ENCODE data around the gene HCK.
A peak's percentile ranks its signal among the peaks of the same experiment; 100 is the strongest.

HCK gene

DNA sequence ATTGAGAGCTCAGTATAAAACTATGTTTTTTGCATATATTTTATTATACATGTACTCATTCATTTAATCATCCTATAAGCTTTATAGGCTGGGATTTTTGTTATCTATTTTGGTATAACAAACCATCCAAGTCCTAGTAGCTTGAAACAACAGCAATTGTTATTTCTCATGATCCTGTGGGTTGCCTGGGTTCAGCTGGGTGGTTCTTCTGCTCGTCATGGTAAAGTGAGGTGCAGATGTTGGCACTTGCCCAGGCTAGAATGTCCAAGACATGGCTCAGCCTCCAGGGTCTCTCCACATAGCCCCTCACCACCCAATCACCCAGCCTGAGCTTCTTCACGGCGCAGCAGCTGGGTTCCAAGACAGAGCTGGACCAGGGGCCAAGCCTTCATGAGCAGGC is 36.7 kb downstream of the HCK start:
- CTCF ChIA-PET = interaction anchor here (0.9 to 1.2 kb wide), 3 partner anchors 56 to 242 kb away, joined by 3 read pairs; no protein-coding TSS in a partner anchor
- H3K27ac ChIP-seq (ENCODE audit: extremely low read depth, low read depth, low read length) = no peak overlapping the region
- H3K9me3 ChIP-seq (ENCODE audit: control insufficient read depth, insufficient read depth, low read depth, low read length) = no peaks in the 10 kb centered on the region
- H3K4me1 ChIP-seq (ENCODE audit: control insufficient read depth, insufficient read depth, low read length) = no peaks in the 10 kb centered on the region
- POLR2A ChIA-PET = no interaction called here
- H3K4me3 ChIP-seq (ENCODE audit: low read depth, low read length) = no peak overlapping the region
- H3K36me3 ChIP-seq (ENCODE audit: control insufficient read depth in 2 of 2, insufficient read depth in 1 of 2, low read length in 2 of 2) = no peaks in the 10 kb centered on the region
- TF ChIP-seq TRIM28 (IDR thresholded peaks at IDR 0.05; ENCODE audit: borderline replicate concordance, low read length) (no peak), HOXA7 (CRISPR knock-in tag; IDR thresholded peaks at IDR 0.05; ENCODE audit: borderline replicate concordance) (no peak)

DNA sequence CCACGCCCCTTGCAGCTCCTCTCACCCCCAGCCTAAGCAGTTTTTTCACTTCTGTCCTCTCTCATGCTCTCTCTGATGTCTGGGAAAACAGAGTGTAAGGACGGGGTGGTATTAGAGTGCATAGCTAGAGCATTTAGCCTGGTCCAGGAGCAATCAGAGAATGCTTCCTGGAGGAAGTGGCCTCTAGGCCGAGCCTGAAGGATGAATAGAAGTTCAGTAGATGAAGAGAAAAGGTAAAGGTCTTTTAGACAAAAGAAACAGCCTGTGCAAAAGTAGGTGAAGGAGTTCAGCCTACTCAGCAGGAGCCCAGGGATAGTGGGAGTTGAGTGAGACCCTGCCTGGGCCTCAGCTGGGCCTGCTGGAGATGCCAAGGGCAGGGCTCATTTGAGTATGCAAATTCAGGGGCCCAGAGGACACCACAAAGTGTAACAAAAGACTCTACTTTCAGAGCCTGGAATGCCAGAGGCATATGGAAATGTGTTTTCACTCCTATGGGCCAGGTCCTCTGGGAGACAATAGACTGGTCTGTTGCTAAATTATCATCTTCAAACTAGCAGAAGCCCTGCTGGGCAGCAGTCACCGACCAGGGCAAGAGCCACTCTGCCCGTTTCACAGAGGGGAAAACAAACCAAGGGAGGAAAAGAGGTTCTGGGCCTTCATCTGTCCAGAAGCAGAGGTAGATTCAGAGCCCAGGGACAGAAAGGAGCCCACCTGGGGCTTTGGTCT is 37.8 kb downstream of the HCK start:
- H3K27ac ChIP-seq (ENCODE audit: extremely low read depth, low read depth, low read length) = no peak overlapping the region
- CTCF ChIA-PET = interaction anchor here (1.1 to 3.0 kb wide), 8 partner anchors 8 to 267 kb away, joined by 3 to 18 read pairs (median 7); partner anchors contain the start of gene PDRG1
- no peaks in the 10 kb centered on the region for H3K9me3 ChIP-seq (ENCODE audit: control insufficient read depth, insufficient read depth, low read depth, low read length)
- no peaks in the 10 kb centered on the region for H3K4me1 ChIP-seq (ENCODE audit: control insufficient read depth, insufficient read depth, low read length)
- no peaks in the 10 kb centered on the region for H3K36me3 ChIP-seq (ENCODE audit: control insufficient read depth in 2 of 2, insufficient read depth in 1 of 2, low read length in 2 of 2)
- TF ChIP-seq ZNF112 (tag by site-specific recombination; IDR thresholded peaks at IDR 0.05) (no peak), ZNF211 (tag by site-specific recombination; IDR thresholded peaks at IDR 0.05; ENCODE audit: low read depth) (no peak), ZIC2 (tag by site-specific recombination; IDR thresholded peaks at IDR 0.05) (0 out of 2 replicates have a peak, but pooled peaks have one; percentile 20), ZNF777 (tag by site-specific recombination; IDR thresholded peaks at IDR 0.05; ENCODE audit: borderline replicate concordance) (no peak), SP3 (tag by site-specific recombination; IDR thresholded peaks at IDR 0.05) (no peak)
- TF ChIP-seq, protein P1, sequence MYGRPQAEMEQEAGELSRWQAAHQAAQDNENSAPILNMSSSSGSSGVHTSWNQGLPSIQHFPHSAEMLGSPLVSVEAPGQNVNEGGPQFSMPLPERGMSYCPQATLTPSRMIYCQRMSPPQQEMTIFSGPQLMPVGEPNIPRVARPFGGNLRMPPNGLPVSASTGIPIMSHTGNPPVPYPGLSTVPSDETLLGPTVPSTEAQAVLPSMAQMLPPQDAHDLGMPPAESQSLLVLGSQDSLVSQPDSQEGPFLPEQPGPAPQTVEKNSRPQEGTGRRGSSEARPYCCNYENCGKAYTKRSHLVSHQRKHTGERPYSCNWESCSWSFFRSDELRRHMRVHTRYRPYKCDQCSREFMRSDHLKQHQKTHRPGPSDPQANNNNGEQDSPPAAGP (tag by site-specific recombination; IDR thresholded peaks at IDR 0.05) = no peak
- POLR2A ChIA-PET = no interaction called here
- H3K4me3 ChIP-seq (ENCODE audit: low read depth, low read length) = no peak overlapping the region

DNA sequence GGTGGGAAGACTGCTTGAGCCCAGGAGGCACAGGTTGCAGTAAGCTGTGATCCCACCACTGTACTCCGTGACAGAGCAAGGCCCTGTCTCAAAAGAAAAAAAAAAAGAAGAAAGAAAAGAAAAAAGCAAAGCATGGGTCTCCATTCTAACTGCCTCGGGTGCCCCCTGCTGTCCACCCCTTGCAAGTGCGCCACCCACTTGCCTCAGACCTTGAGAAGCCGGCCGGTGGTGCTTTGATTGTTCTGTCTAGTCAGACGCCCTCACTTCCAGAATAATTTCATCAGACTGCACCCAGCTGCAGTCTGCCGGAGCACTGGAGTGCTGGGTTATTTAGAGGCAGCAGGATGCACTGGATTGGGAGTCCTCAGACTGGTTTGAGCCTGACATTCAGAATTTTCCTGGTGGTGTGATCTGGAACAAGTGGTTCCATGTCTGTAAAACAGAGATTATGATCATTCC is 39.9 kb downstream of the HCK start:
- ChIA-PET CTCF (interaction anchor here (0.6 to 3.0 kb wide), 36 partner anchors 8 to 1202 kb away, joined by 3 to 24 read pairs (median 5); partner anchors contain the start of genes PDRG1 and TM9SF4), POLR2A (interaction anchor here (0.6 to 0.7 kb wide), 2 partner anchors 263 to 386 kb away, joined by 3 read pairs; no protein-coding TSS in a partner anchor)
- Histone ChIP-seq H3K27ac (ENCODE audit: extremely low read depth, low read depth, low read length) (no peak overlapping the region), H3K36me3 (ENCODE audit: control insufficient read depth in 2 of 2, insufficient read depth in 1 of 2, low read length in 2 of 2) (no peaks in the 10 kb centered on the region), H3K9me3 (ENCODE audit: control insufficient read depth, insufficient read depth, low read depth, low read length) (no peaks in the 10 kb centered on the region), H3K4me3 (ENCODE audit: low read depth, low read length) (no peak overlapping the region), H3K4me1 (ENCODE audit: control insufficient read depth, insufficient read depth, low read length) (no peaks in the 10 kb centered on the region)
- TF ChIP-seq, protein P2, sequence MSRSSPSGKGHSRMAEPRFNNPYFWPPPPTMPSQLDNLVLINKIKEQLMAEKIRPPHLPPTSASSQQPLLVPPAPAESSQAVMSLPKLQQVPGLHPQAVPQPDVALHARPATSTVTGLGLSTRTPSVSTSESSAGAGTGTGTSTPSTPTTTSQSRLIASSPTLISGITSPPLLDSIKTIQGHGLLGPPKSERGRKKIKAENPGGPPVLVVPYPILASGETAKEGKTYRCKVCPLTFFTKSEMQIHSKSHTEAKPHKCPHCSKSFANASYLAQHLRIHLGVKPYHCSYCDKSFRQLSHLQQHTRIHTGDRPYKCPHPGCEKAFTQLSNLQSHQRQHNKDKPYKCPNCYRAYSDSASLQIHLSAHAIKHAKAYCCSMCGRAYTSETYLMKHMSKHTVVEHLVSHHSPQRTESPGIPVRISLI (tag by site-specific recombination; IDR thresholded peaks at IDR 0.05) = peak; percentile 97
- TF ChIP-seq ZNF366 (tag by site-specific recombination; conservative IDR thresholded peaks at IDR 0.05) (0 out of 2 replicates have a peak, but pooled peaks have one; percentile 25), ZNF660 (tag by site-specific recombination; IDR thresholded peaks at IDR 0.05) (no peak), EGR2 (tag by site-specific recombination; IDR thresholded peaks at IDR 0.05; ENCODE audit: low read depth) (peak; percentile 64), ZNF335 (tag by site-specific recombination; conservative IDR thresholded peaks at IDR 0.05) (peak; percentile 66), ZBTB17 (tag by site-specific recombination; IDR thresholded peaks at IDR 0.05) (peak; percentile 56), OSR2 (tag by site-specific recombination; IDR thresholded peaks at IDR 0.05) (no peak), ZFHX2 (tag by site-specific recombination; conservative IDR thresholded peaks at IDR 0.05) (peak; percentile 82), ZNF837 (tag by site-specific recombination; IDR thresholded peaks at IDR 0.05) (no peak), ZNF654 (tag by site-specific recombination; IDR thresholded peaks at IDR 0.05; ENCODE audit: low read depth) (peak; percentile 91), ZBTB48 (tag by site-specific recombination; IDR thresholded peaks at IDR 0.05) (peak; percentile 54; the same call in 1 of the 2 replicates)
- TF ChIP-seq, protein P3, sequence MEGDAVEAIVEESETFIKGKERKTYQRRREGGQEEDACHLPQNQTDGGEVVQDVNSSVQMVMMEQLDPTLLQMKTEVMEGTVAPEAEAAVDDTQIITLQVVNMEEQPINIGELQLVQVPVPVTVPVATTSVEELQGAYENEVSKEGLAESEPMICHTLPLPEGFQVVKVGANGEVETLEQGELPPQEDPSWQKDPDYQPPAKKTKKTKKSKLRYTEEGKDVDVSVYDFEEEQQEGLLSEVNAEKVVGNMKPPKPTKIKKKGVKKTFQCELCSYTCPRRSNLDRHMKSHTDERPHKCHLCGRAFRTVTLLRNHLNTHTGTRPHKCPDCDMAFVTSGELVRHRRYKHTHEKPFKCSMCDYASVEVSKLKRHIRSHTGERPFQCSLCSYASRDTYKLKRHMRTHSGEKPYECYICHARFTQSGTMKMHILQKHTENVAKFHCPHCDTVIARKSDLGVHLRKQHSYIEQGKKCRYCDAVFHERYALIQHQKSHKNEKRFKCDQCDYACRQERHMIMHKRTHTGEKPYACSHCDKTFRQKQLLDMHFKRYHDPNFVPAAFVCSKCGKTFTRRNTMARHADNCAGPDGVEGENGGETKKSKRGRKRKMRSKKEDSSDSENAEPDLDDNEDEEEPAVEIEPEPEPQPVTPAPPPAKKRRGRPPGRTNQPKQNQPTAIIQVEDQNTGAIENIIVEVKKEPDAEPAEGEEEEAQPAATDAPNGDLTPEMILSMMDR (tag by site-specific recombination; IDR thresholded peaks at IDR 0.05) = peak; percentile 89
- TF ChIP-seq, protein P4, sequence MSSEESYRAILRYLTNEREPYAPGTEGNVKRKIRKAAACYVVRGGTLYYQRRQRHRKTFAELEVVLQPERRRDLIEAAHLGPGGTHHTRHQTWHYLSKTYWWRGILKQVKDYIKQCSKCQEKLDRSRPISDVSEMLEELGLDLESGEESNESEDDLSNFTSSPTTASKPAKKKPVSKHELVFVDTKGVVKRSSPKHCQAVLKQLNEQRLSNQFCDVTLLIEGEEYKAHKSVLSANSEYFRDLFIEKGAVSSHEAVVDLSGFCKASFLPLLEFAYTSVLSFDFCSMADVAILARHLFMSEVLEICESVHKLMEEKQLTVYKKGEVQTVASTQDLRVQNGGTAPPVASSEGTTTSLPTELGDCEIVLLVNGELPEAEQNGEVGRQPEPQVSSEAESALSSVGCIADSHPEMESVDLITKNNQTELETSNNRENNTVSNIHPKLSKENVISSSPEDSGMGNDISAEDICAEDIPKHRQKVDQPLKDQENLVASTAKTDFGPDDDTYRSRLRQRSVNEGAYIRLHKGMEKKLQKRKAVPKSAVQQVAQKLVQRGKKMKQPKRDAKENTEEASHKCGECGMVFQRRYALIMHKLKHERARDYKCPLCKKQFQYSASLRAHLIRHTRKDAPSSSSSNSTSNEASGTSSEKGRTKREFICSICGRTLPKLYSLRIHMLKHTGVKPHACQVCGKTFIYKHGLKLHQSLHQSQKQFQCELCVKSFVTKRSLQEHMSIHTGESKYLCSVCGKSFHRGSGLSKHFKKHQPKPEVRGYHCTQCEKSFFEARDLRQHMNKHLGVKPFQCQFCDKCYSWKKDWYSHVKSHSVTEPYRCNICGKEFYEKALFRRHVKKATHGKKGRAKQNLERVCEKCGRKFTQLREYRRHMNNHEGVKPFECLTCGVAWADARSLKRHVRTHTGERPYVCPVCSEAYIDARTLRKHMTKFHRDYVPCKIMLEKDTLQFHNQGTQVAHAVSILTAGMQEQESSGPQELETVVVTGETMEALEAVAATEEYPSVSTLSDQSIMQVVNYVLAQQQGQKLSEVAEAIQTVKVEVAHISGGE (tag by site-specific recombination; conservative IDR thresholded peaks at IDR 0.05; ENCODE audit: low read depth) = no peak

All from HEK293 (cell line).